B cell (primary cell): ENCODE results near the gene ST8SIA2. TPM values are rescaled to one million over a fixed set of nuclear protein-coding genes. Genes with fewer than 3 reads are reported as not detected.

Experiments
- ATAC-seq: fragments of 200-7000 bp; cut with Tn5 transposase; one replicate; pipeline ENCODE4 v1.10.0; 2021; ENCODE audit warnings: low read depth, mild to moderate bottlenecking, moderate number of reproducible peaks, moderate library complexity
- CTCF ChIA-PET: fragments of 350-600 bp; sonication (Branson Sonifier 250); formaldehyde crosslinking; loops from one replicate; lab custom pipeline; 2021; ENCODE audit warnings: antibody characterized with exemption, inconsistent platforms; lab: Charles Lee
- POLR2A ChIA-PET: fragments of 350-600 bp; sonication (Branson Sonifier 250); formaldehyde crosslinking; loops from one replicate; lab custom pipeline; 2021; ENCODE audit warnings: antibody characterized with exemption; lab: Charles Lee
- DNase-seq: peaks from one replicate; pipeline ENCODE4 v3.0.0; 2013
- H2AFZ ChIP-seq: 2 replicates; pipeline ENCODE4 v1.6.1; 2012; ENCODE audit warnings: mild to moderate bottlenecking, low read depth, low read length; ENCODE audit not compliant: insufficient read depth, poor library complexity, severe bottlenecking
- H3K27ac ChIP-seq, 2 donors: 1 replicate in 1 of 2; 2 replicates in 1 of 2; pipeline ENCODE4 v1.5.1; 2012 to 2013; ENCODE audit warnings: low read length in 2 of 2, mild to moderate bottlenecking in 2 of 2, moderate library complexity in 1 of 2
- H3K27me3 ChIP-seq, 4 experiments: fragments of 200-600 bp in 1 of 4; sonication (generic) in 1 of 4; replicated peaks in 1 of 4; 1 replicate in 2 of 4; 2 replicates in 2 of 4; pipeline versions ENCODE4 v1.6.1 to v1.7.0; 2013 to 2016; ENCODE audit warnings: low read length in 3 of 4, mild to moderate bottlenecking in 2 of 4, mixed read lengths in 1 of 4, moderate library complexity in 1 of 4; ENCODE audit not compliant: insufficient read depth in 4 of 4, control insufficient read depth in 3 of 4; ENCODE audit errors: control extremely low read depth in 1 of 4
- H3K36me3 ChIP-seq, 2 experiments: replicated peaks in 1 of 2; 1 replicate in 1 of 2; 2 replicates in 1 of 2; pipeline versions ENCODE4 v1.6.1 to v1.7.1; 2013; ENCODE audit warnings: low read length in 1 of 2; ENCODE audit not compliant: insufficient read depth in 2 of 2, control insufficient read depth in 1 of 2; ENCODE audit errors: control extremely low read depth in 1 of 2, extremely low read depth in 1 of 2
- H3K4me1 ChIP-seq, 2 donors: fragments of 200-600 bp in 1 of 2; sonication (generic) in 1 of 2; 1 replicate in 1 of 2; 2 replicates in 1 of 2; pipeline versions ENCODE4 v1.5.1 to v1.6.1; 2013 to 2017; ENCODE audit warnings: low read length in 2 of 2; ENCODE audit not compliant: control insufficient read depth in 2 of 2, insufficient read depth in 2 of 2
- H3K4me2 ChIP-seq: replicated peaks from 2 replicates; pipeline ENCODE3; 2012; ENCODE audit warnings: mild to moderate bottlenecking, low read depth, low read length; ENCODE audit not compliant: poor library complexity, severe bottlenecking
- H3K4me3 ChIP-seq, 5 experiments: fragments of 200-600 bp in 1 of 5; sonication (generic) in 1 of 5; 1 replicate in 3 of 5; 2 replicates in 2 of 5; pipeline versions ENCODE4 v1.5.1 to v1.7.0; 2011 to 2016; ENCODE audit warnings: low read length in 4 of 5, mild to moderate bottlenecking in 4 of 5, low read depth in 2 of 5, control low read depth in 1 of 5, moderate library complexity in 1 of 5; ENCODE audit not compliant: insufficient read depth in 1 of 5; ENCODE audit errors: control extremely low read depth in 1 of 5, extremely low read depth in 1 of 5
- H3K79me2 ChIP-seq: fragments of 200-600 bp; sonication (generic); one replicate; pipeline ENCODE4 v1.6.0; 2016; ENCODE audit warnings: low read length; ENCODE audit not compliant: control insufficient read depth, insufficient read depth
- H3K9ac ChIP-seq: fragments of 200-600 bp; sonication (generic); 2 replicates; pipeline ENCODE4 v1.6.1; 2017; ENCODE audit warnings: mild to moderate bottlenecking, low read length, moderate library complexity
- H3K9me3 ChIP-seq, 3 donors: one replicate each; pipeline versions ENCODE4 v1.6.1 to v1.7.1; 2013; ENCODE audit warnings: low read length in 2 of 3; ENCODE audit not compliant: control insufficient read depth in 2 of 3, insufficient read depth in 1 of 3; ENCODE audit errors: control extremely low read depth in 1 of 3
- H4K20me1 ChIP-seq: 2 replicates; pipeline ENCODE4 v1.6.0; 2012; ENCODE audit warnings: mild to moderate bottlenecking, low read length; ENCODE audit not compliant: insufficient read depth, control insufficient read depth, poor library complexity, severe bottlenecking
- H3K27ac Mint-ChIP-seq: one replicate; pipeline ENCODE4 v1.8.0; 2021; ENCODE audit warnings: mixed read lengths
- H3K27me3 Mint-ChIP-seq: one replicate; pipeline ENCODE4 v1.8.0; 2021; ENCODE audit warnings: mixed read lengths
- H3K4me1 Mint-ChIP-seq: one replicate; pipeline ENCODE4 v1.8.0; 2021; ENCODE audit warnings: mixed read lengths
- H3K4me3 Mint-ChIP-seq: one replicate; pipeline ENCODE4 v1.8.0; 2021; ENCODE audit warnings: mixed read lengths
- H3K9me3 Mint-ChIP-seq: one replicate; pipeline ENCODE4 v1.8.0; 2022; ENCODE audit warnings: mixed read lengths; ENCODE audit not compliant: insufficient read depth
- CTCF ChIP-seq: fragments of 200-600 bp; IDR thresholded peaks from one replicate; pipeline ENCODE4 v1.8.0; 2022; ENCODE audit warnings: antibody characterized with exemption, mild to moderate bottlenecking
- EZH2 ChIP-seq: IDR thresholded peaks from 2 replicates; pipeline ENCODE4 v1.6.1; 2012; ENCODE audit warnings: borderline replicate concordance, low read depth, mild to moderate bottlenecking, moderate library complexity, low read length; ENCODE audit not compliant: insufficient read depth, poor library complexity, severe bottlenecking
- WGBS: methylation state at CpG from one replicate; pipeline ENCODE4 v1.1.5; 2013; ENCODE audit warnings: missing lambda C conversion rate; ENCODE audit not compliant: insufficient coverage; 5-methylcytosine and 5-hydroxymethylcytosine counted together
- intact Hi-C: fragments of 100-400 bp; cut with micrococcal nuclease; formaldehyde crosslinking; loops from one replicate; pipeline ENCODE4 v1.10.0; 2022
- polyA plus RNA-seq: library from polyadenylated mRNA; depleted of rRNA; stranded (reverse); fragments of >200 nt; gene quantifications from 2 replicates; pipeline ENCODE4 v1.2.3, GENCODE V29; 2012
- total RNA-seq, 2 donors: library from RNA; stranded (reverse); fragments of 120-200 nt in 1 of 2; gene quantifications; 1 replicate in 1 of 2; 2 replicates in 1 of 2; pipeline versions ENCODE4 v1.2.3 to v1.2.4, GENCODE V29; 2013 to 2022

Gene ST8SIA2
- total and polyA plus RNA-seq, 2 donors (not counting 1 experiment from before 2014, with no cell fraction given), result not detected

- no peak overlapping the region for H3K4me2 ChIP-seq
- no peak overlapping the region for H3K27ac ChIP-seq
- no peak overlapping the region for H3K4me3 Mint-ChIP-seq
- H3K36me3 ChIP-seq, result no peaks in the 10 kb centered on the region
- intact Hi-C loops, result no loop called here
- TF ChIP-seq CTCF (no peak), EZH2 (no peak)
- no peaks in the 10 kb centered on the region for H4K20me1 ChIP-seq
- ATAC-seq, result no peak
- peaks cover 0 to 2% (median 0%) of the 10 kb centered on the region in 3 donors for H3K9me3 ChIP-seq
- DNase-seq, result no peak
- CTCF ChIA-PET, result no interaction called here
- WGBS, result 93% methylated on average over 6 of the region's 7 CpGs
- H3K4me1 ChIP-seq, result no peaks in the 10 kb centered on the region
- H3K27me3 Mint-ChIP-seq, result peaks cover 14% of the 10 kb centered on the region
- H3K27me3 ChIP-seq, result no peaks in the 10 kb centered on the region
- POLR2A ChIA-PET, result no interaction called here
- H3K4me1 Mint-ChIP-seq, result no peaks in the 10 kb centered on the region
- H2AFZ ChIP-seq, result no peak overlapping the region
- H3K9me3 Mint-ChIP-seq, result no peaks in the 10 kb centered on the region
- H3K79me2 ChIP-seq, result no peaks in the 10 kb centered on the region
- H3K27ac Mint-ChIP-seq, result no peak overlapping the region
- no peak overlapping the region for H3K9ac ChIP-seq
- no peak overlapping the region for H3K4me3 ChIP-seq
Measured at GRCh38 chr15:92454555-92455105, 60.9 kb downstream of the ST8SIA2 start.

DNA sequence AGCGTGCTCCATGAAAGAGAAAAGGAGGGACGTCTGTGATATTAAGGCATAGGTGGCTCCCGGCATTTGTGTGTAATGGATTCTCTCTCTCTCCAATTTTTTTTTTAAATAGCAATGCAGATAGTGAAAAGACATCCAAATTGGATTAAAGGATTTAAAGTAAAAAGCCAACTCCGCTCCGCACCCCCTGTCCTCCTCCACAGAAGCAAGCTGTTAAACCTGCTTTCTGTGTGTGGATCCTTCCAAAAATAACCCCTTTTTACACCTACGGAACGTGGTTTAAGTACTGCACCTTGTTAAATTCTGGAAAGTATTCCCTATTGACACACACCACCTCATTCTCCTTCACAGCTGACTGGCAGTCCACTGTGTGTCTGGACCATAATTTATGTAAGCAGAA, 61.6 kb downstream of the ST8SIA2 start:
- no peak overlapping the region for H3K27ac Mint-ChIP-seq
- ATAC-seq, result no peak
- H3K9me3 Mint-ChIP-seq, result no peaks in the 10 kb centered on the region
- no peaks in the 10 kb centered on the region for H3K27me3 ChIP-seq
- intact Hi-C loops, result no loop called here
- H3K4me1 Mint-ChIP-seq, result no peaks in the 10 kb centered on the region
- TF ChIP-seq CTCF (no peak), EZH2 (no peak)
- H3K4me1 ChIP-seq, result no peaks in the 10 kb centered on the region
- no peak overlapping the region for H2AFZ ChIP-seq
- 97% methylated on average over 4 of the region's 7 CpGs for WGBS
- peaks cover 0 to 2% (median 0%) of the 10 kb centered on the region in 3 donors for H3K9me3 ChIP-seq
- H3K27ac ChIP-seq, result no peak overlapping the region
- H3K4me2 ChIP-seq, result no peak overlapping the region
- CTCF ChIA-PET, result no interaction called here
- H3K36me3 ChIP-seq, result no peaks in the 10 kb centered on the region
- no peak for DNase-seq
- no peaks in the 10 kb centered on the region for H4K20me1 ChIP-seq
- no peaks in the 10 kb centered on the region for H3K79me2 ChIP-seq
- POLR2A ChIA-PET, result no interaction called here
- no peak overlapping the region for H3K9ac ChIP-seq
- H3K4me3 ChIP-seq, result no peak overlapping the region
- H3K4me3 Mint-ChIP-seq, result no peak overlapping the region
- H3K27me3 Mint-ChIP-seq, result peaks cover 12% of the 10 kb centered on the region
